T47D (cell line): ENCODE results near the gene HDGFL2.

Experiments used
- DNase-seq, 2 experiments: peaks; one replicate each; pipeline versions ENCODE4 v3.0.0 to v3.0.0-alpha.2; 2011 to 2012; ENCODE audit warnings: low read depth in 1 of 2, low spot score in 1 of 2
- JUND ChIP-seq: IDR thresholded peaks from 2 replicates; pipeline ENCODE4 v1.6.1; 2012; ENCODE audit warnings: low read depth
- in situ Hi-C: cut with HindIII; loops from 2 replicates; pipeline ENCODE4 v1.10.0; 2016; ENCODE audit warnings: low sequenced_read_pairs, low pct_unique_long_range_greater_than_20kb

HDGFL2 gene

GRCh38 chr19:4500841-4501591, 28.9 kb downstream of the HDGFL2 start:
- in situ Hi-C loops, result no loop called here
- no peak for DNase-seq
- no peak for TF ChIP-seq JUND

GRCh38 chr19:4501691-4502090, 29.6 kb downstream of the HDGFL2 start:
- in situ Hi-C loops, result no loop called here

GRCh38 chr19:4502282-4503131, 30.4 kb downstream of the HDGFL2 start:
- TF ChIP-seq JUND, result no peak
- in situ Hi-C loops, result no loop called here
- no peak for DNase-seq

More at GRCh38 chr19:4501691-4502090, 29.6 kb downstream of the HDGFL2 start:
- no peak for TF ChIP-seq JUND
- DNase-seq, result no peak

- in situ Hi-C loops, result no loop called here
- TF ChIP-seq JUND, result no peak
- no peak for DNase-seq
These were observed 31.2 kb downstream of the HDGFL2 start for GRCh38 chr19:4503132-4503824.

- no peak for DNase-seq
- in situ Hi-C loops, result no loop called here
These were observed 31.7 kb downstream of the HDGFL2 start for GRCh38 chr19:4503825-4504170.

DNA sequence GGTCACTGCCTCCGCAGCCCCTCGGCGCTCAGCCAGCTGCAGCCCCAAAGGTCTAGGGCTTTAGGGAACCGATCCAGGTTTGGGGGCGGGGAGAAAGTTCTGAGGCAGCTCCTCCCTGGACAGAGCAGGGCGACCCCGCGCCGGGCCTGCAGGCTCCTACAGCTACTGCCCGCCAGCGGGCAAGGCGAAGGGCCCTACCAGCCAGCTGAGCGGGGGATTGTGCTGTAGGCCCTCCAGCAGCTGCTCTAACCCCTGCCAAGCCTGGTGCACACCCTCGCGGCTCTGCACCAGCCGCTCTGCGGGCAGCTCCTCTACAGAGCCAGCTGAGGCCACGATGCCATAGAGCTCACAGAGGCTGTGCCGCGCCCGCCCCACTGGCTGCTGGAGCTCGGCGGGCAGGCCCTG, 32.2 kb downstream of the HDGFL2 start:
- no peak for TF ChIP-seq JUND
- no peak for DNase-seq
- in situ Hi-C loops, result no loop called here

More at GRCh38 chr19:4503825-4504170, 31.7 kb downstream of the HDGFL2 start:
- no peak for TF ChIP-seq JUND

DNA sequence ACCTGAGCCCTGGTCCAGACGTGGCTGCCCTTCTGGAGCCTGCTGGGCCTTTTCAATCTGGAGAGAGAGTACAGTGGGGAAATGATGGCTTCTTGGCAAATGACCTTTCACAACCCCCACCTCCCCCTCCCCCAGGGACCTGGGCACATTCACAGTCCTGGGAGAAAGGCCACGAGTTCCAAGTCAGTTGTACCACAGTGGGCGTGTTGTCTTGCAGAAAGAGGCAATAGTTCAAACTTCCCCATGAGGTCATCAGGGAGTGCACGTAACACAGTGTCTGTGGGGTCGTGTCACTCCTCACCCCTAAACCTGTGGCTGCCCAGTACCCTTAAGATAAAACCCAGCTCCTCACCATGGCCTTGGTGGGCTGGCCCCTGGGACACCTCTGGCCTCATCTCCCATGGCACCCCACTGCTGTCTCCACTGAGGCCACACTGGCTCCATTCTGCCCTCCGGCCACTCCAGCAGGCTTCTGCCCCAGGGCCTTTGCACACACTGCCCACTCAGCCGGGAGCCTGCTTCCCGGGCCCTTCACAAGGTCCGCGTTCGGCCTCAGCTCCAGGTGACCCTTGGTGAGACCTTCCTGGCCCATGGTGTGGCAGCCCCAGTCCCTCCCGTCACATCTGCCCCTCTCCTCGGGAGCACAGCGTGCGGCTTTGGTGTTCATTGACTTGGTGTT, 32.9 kb downstream of the HDGFL2 start:
- no peak for DNase-seq
- TF ChIP-seq JUND, result no peak
- in situ Hi-C loops, result no loop called here

- no peak for DNase-seq
- in situ Hi-C loops, result no loop called here
- no peak for TF ChIP-seq JUND
These were observed 33.7 kb downstream of the HDGFL2 start for GRCh38 chr19:4505570-4506448.

DNA sequence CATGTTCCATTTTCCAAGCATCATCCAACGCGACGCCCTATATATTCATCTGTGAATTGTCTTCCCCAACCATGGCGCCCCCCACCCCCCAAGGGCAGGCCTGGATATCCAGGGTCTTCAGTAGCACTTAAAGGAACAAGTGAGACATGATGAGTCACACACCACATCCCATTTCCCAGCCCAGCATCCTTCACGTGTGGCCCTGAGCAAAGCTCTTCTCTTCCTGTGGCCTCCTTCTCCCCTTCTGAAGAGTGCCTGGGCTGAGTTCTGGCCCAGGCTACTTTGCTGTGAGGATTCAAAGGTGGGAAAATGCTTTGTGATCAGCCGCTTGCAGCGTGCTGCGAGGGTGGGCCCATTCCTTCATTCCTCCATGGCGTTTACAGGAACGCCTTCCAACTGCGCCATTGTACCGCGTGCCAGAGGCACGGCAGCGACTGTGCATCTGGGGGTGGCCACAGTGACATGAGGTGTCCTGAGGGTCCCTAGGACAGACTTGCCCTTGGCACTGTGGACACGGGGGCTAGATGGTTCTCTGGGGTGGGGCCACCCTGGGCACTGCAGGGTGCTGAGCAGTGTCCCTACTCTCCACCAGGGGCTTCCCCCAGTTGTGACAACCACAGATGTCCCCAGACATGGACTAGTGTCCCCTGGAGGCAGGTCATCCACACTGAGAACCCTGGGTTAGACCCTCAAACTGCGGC, 34.5 kb downstream of the HDGFL2 start:
- in situ Hi-C loops, result no loop called here
- DNase-seq, result no peak
- no peak for TF ChIP-seq JUND

DNA sequence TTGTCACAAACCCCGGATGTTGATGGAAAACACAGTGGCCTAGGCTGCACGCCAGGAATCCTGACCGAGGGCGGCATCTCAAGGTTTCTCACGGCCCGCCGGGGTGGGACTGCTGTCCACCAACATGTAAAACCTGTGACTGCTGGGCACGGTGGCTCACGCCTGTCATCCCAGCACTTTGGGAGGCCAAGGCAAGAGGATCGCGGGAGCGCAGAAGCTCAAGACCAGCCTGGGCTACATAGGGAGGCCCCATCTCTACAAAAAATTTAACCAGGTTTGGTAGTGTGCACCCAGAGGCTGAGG, 35.0 kb downstream of the HDGFL2 start:
- no peak for TF ChIP-seq JUND
- in situ Hi-C loops, result no loop called here

GRCh38 chr19:4507804-4508203, 35.7 kb downstream of the HDGFL2 start:
- DNase-seq, result no peak
- no peak for TF ChIP-seq JUND
- in situ Hi-C loops, result no loop called here

More for the DNA sequence above, 35.0 kb downstream of the HDGFL2 start:
- no peak for DNase-seq
